ENCODE results near the gene DIP2B.

GRCh38 chr12:50750366-50750765 lies 245.6 kb downstream of the DIP2B start:
- TF ChIP-seq PHF20 (CRISPR knock-in tag; IDR thresholded peaks at IDR 0.05): no peak
- no peak for TF ChIP-seq YY1 (IDR thresholded peaks at IDR 0.05; ENCODE audit: insufficient read depth, insufficient replicate concordance, low read depth, low read length)
- TF ChIP-seq ZNF3 (CRISPR knock-in tag; IDR thresholded peaks at IDR 0.05): no peak
- TF ChIP-seq HOXA3 (CRISPR knock-in tag; IDR thresholded peaks at IDR 0.05): no peak
- no peak for TF ChIP-seq ZNF331 (CRISPR knock-in tag; IDR thresholded peaks at IDR 0.05)
- TF ChIP-seq POLR2A (IDR thresholded peaks at IDR 0.05; ENCODE audit: insufficient read depth in 1 of 2, low read depth in 2 of 2, low read length in 2 of 2): no peak
- no peak for TF ChIP-seq SMC3 (IDR thresholded peaks at IDR 0.05; ENCODE audit: low read length)
- no peak for TF ChIP-seq TCF7 (IDR thresholded peaks at IDR 0.05; ENCODE audit: low read depth)
